Caco-2 (cell line): ENCODE results near the gene GLB1L. TPM values are rescaled to one million over a fixed set of nuclear protein-coding genes. Genes with fewer than 3 reads are reported as not detected.

ENCODE experiments used
- BruUV-seq: library from RNA; stranded (reverse); fragments of 400-500 nt; replicated peaks from 2 replicates; lab custom pipeline; 2021; lab: Mats Ljungman, UMichigan
- CTCF ChIA-PET: fragments of 300-600 bp; sonication (Branson Sonifier 250); formaldehyde crosslinking; loops from one replicate; lab custom pipeline; 2022; ENCODE audit warnings: antibody characterized with exemption; lab: Charles Lee
- POLR2A ChIA-PET: fragments of 300-600 bp; sonication (Branson Sonifier 250); formaldehyde crosslinking; loops from one replicate; lab custom pipeline; 2022; ENCODE audit warnings: antibody characterized with exemption; lab: Charles Lee
- DNase-seq, 2 experiments: peaks; one replicate each; pipeline versions ENCODE4 v3.0.0 to v3.0.0-alpha.2; 2020 to 2022
- H3K27me3 ChIP-seq: replicated peaks from 2 replicates; pipeline ENCODE4 v1.6.0; 2011; ENCODE audit warnings: low read length; ENCODE audit not compliant: control insufficient read depth, insufficient read depth
- H3K36me3 ChIP-seq: 2 replicates; pipeline ENCODE4 v1.5.1; 2011; ENCODE audit warnings: low read length; ENCODE audit not compliant: control insufficient read depth, insufficient read depth
- H3K4me1 ChIP-seq: fragments of 250-450 bp; sonication (Bioruptor Pico); 2 replicates; pipeline ENCODE4 v1.5.1; 2020; ENCODE audit warnings: mild to moderate bottlenecking
- H3K4me3 ChIP-seq: 2 replicates; pipeline ENCODE4 v1.5.1; 2011; ENCODE audit warnings: low read depth, mild to moderate bottlenecking, control low read depth, low read length
- H3K9me3 ChIP-seq: fragments of 250-450 bp; sonication (Bioruptor Pico); 2 replicates; pipeline ENCODE4 v1.5.1; 2020; ENCODE audit warnings: mild to moderate bottlenecking, moderate library complexity
- H3K27ac Mint-ChIP-seq: one replicate; pipeline ENCODE4 v1.8.0; 2022; ENCODE audit warnings: mixed read lengths; ENCODE audit not compliant: unreplicated experiment
- H3K27me3 Mint-ChIP-seq: one replicate; pipeline ENCODE4 v1.8.0; 2022; ENCODE audit warnings: mixed read lengths; ENCODE audit not compliant: insufficient read depth, unreplicated experiment
- H3K36me3 Mint-ChIP-seq: one replicate; pipeline ENCODE4 v1.8.0; 2022; ENCODE audit warnings: mild to moderate bottlenecking, mixed read lengths; ENCODE audit not compliant: insufficient read depth, unreplicated experiment
- H3K4me1 Mint-ChIP-seq: one replicate; pipeline ENCODE4 v1.8.0; 2022; ENCODE audit warnings: low read depth, mixed read lengths; ENCODE audit not compliant: unreplicated experiment
- H3K4me3 Mint-ChIP-seq: one replicate; pipeline ENCODE4 v1.8.0; 2022; ENCODE audit warnings: mild to moderate bottlenecking, moderate library complexity, mixed read lengths; ENCODE audit not compliant: unreplicated experiment
- H3K9me3 Mint-ChIP-seq: one replicate; pipeline ENCODE4 v1.8.0; 2022; ENCODE audit warnings: mixed read lengths; ENCODE audit not compliant: unreplicated experiment
- intact Hi-C: fragments of 100-400 bp; cut with micrococcal nuclease; formaldehyde crosslinking; loops from one replicate; pipeline ENCODE4 v1.10.0; 2022; ENCODE audit not compliant: unreplicated experiment
- total RNA-seq: library from RNA; stranded (reverse); gene quantifications from 2 replicates; pipeline ENCODE4 v1.2.3, GENCODE V29; 2022
- TF ChIP-seq, protein P1 (sequence below), 2 experiments: fragments of 200-600 bp in 1 of 2; IDR thresholded peaks; 1 replicate in 1 of 2; 2 replicates in 1 of 2; pipeline versions ENCODE4 v1.5.1 to v1.8.0; 2011 to 2022; ENCODE audit warnings: antibody characterized with exemption in 1 of 2, control low read depth in 1 of 2, inconsistent platforms in 1 of 2, low read depth in 1 of 2, low read length in 1 of 2, mild to moderate bottlenecking in 1 of 2, moderate library complexity in 1 of 2; ENCODE audit not compliant: insufficient read depth in 1 of 2, severe bottlenecking in 1 of 2, unreplicated experiment in 1 of 2

Gene GLB1L
- total RNA-seq, 1 experiment from 2014 or later: 3.3 TPM

DNA sequence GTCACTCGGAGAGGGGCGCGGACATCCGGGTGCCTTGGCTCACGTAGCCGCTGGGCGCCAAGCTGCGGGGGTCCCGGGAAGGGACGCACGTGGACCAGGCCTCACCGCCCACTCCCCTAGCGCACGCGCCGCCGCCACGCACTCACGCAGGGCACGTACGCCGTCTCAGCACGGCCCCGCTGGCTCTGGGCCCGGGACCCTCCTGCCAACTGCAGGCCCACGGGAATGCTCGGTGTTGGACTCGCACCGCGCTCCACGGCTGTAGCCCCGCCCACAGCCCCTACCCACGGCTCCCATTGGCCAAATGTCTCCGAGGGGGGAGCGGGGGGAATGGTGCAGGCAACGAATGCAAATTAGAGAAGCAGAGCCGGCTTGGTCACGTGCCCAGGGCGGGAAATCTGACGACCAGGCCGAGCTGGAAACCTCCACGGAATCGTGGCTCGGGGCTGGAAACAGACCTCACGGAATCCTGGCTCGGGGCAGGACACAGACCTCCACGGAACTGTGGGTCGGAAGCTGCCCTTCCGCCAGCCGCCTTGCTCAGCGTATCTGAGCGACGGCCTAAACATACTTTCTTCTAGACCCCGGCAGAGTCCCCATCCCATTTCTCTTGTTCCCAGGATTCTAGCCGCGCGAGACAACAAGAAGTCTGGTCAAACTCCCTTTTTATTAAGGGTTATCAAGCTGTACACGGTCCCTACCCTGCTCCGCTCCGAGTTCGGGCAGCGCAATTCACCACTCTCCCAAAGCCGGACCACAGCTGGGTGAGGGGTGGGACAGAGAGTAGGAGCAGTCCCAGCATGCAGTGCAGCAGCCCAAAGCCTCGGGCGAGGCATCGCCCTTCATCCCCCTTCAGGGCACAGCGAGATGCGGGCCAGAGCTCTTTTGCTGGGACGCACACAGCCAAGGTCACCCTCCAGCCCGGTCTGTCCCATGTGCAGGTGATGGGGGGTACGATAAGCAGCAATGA lies 26.2 kb downstream of the GLB1L start, which contains the start of gene ABCB6:
Gene ABCB6 (minus strand): TSS at position 227 of the 970 bp plus-strand sequence. CDS start 285 bp downstream, outside the sequence.
- peak; percentile 97 for DNase-seq
- ChIA-PET CTCF (interaction anchor here (0.6 to 2.5 kb wide), 9 partner anchors 30 to 217 kb away, joined by 3 to 18 read pairs (median 3); partner anchors contain the start of gene DNAJB2), POLR2A (interaction anchor here (0.9 to 3.0 kb wide), 8 partner anchors 10 to 169 kb away, joined by 3 to 27 read pairs (median 8); partner anchors contain the start of genes ANKZF1, ATG9A, CNPPD1 and DNPEP)
- H3K4me3 ChIP-seq: peak within 1 kb of the TSS; percentile 89
- Mint-ChIP-seq H3K4me1 (no peaks in the 10 kb centered on the region), H3K36me3 (peaks cover 39% of the 10 kb centered on the region), H3K9me3 (no peaks in the 10 kb centered on the region), H3K27me3 (no peaks in the 10 kb centered on the region), H3K4me3 (peak within 1 kb of the TSS; percentile 96), H3K27ac (peak within 1 kb of the TSS; percentile 95)
- peaks cover 18% of the 10 kb centered on the region for H3K4me1 ChIP-seq
- no peaks in the 10 kb centered on the region for H3K27me3 ChIP-seq
- BruUV-seq: TSS peak; percentile 77
- no peaks in the 10 kb centered on the region for H3K9me3 ChIP-seq
- H3K36me3 ChIP-seq: peaks cover 3% of the 10 kb centered on the region; the same call in 1 of the 2 replicates
- TF ChIP-seq, protein P1, sequence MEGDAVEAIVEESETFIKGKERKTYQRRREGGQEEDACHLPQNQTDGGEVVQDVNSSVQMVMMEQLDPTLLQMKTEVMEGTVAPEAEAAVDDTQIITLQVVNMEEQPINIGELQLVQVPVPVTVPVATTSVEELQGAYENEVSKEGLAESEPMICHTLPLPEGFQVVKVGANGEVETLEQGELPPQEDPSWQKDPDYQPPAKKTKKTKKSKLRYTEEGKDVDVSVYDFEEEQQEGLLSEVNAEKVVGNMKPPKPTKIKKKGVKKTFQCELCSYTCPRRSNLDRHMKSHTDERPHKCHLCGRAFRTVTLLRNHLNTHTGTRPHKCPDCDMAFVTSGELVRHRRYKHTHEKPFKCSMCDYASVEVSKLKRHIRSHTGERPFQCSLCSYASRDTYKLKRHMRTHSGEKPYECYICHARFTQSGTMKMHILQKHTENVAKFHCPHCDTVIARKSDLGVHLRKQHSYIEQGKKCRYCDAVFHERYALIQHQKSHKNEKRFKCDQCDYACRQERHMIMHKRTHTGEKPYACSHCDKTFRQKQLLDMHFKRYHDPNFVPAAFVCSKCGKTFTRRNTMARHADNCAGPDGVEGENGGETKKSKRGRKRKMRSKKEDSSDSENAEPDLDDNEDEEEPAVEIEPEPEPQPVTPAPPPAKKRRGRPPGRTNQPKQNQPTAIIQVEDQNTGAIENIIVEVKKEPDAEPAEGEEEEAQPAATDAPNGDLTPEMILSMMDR (IDR thresholded peaks at IDR 0.05; ENCODE audit: insufficient read depth in 1 of 2, low read depth in 1 of 2, low read length in 1 of 2, severe bottlenecking in 1 of 2, unreplicated experiment in 1 of 2): no peak
- intact Hi-C loops: loop anchor here (1.0 to 5.0 kb wide), 7 partner anchors 10 to 168 kb away; partner anchors contain the start of genes ANKZF1, ATG9A, DNAJB2 and DNPEP

DNA sequence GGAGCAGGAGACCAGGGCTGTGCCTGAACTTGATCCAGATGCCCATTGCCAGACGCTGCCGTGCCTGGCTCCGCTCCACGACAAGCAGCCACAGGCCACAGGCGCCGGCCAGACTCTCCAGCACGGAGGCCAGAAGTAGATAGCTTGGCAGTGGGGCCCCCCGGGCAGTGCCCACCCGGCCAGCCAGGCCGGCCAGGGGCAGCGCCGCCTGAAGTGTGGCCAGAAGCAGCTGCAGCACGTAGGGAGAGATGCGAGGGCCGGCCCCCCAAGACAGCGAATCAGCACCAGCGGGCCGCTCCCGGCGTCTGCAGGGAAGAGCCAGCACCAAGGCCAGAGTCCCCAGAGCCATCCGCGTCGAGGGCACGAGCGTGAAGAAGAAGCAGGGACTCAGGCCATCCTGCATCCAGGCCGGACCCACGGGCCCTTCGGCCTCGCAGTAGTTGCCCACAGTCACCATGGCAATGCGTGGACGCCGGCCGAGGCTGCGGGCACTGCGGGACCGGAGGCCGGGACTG lies 27.0 kb downstream of the GLB1L start:
- intact Hi-C loops: loop anchor here (1.0 to 5.0 kb wide), 6 partner anchors 11 to 169 kb away; partner anchors contain the start of genes DNAJB2, DNPEP and NHEJ1
- TSS peak; percentile 9 for BruUV-seq
- POLR2A ChIA-PET: interaction anchor here (0.6 to 3.0 kb wide), 9 partner anchors 11 to 216 kb away, joined by 5 to 27 read pairs (median 7); partner anchors contain the start of genes ANKZF1, ATG9A, CNPPD1 and GLB1L
- no peaks in the 10 kb centered on the region for H3K4me1 Mint-ChIP-seq
- no peaks in the 10 kb centered on the region for H3K9me3 Mint-ChIP-seq
- peak overlapping the region; percentile 96 for H3K4me3 Mint-ChIP-seq
- Histone ChIP-seq H3K9me3 (no peaks in the 10 kb centered on the region), H3K36me3 (peaks cover 3% of the 10 kb centered on the region), H3K4me3 (peak overlapping the region; percentile 89), H3K27me3 (no peaks in the 10 kb centered on the region), H3K4me1 (peaks cover 18% of the 10 kb centered on the region)
- peaks cover 35% of the 10 kb centered on the region for H3K36me3 Mint-ChIP-seq
- TF ChIP-seq, protein P1 (IDR thresholded peaks at IDR 0.05; ENCODE audit: insufficient read depth in 1 of 2, low read depth in 1 of 2, low read length in 1 of 2, severe bottlenecking in 1 of 2, unreplicated experiment in 1 of 2): no peak
- DNase-seq: peak; percentile 63 to 71
- CTCF ChIA-PET: interaction anchor here (1.1 to 2.5 kb wide), 6 partner anchors 31 to 189 kb away, joined by 3 to 18 read pairs (median 5); partner anchors contain the start of gene DNAJB2
- peak overlapping the region; percentile 95 for H3K27ac Mint-ChIP-seq
- H3K27me3 Mint-ChIP-seq: no peaks in the 10 kb centered on the region
